ENCODE measurements around the gene UFD1.

GRCh38 chr22:19478045-19478900 is 720 bp downstream of the UFD1 start:
- TF ChIP-seq POLR2A (IDR thresholded peaks at IDR 0.05) (no peak), CTCF (IDR thresholded peaks at IDR 0.05) (no peak), EP300 (IDR thresholded peaks at IDR 0.05) (no peak)
